H1 (cell line): ENCODE measurements around the gene CD99.

Source experiments
- CHD2 ChIP-seq: IDR thresholded peaks from 2 replicates; pipeline ENCODE4 v1.6.1; 2012; ENCODE audit warnings: low read length, improper control_type of control experiment
- CTCF ChIP-seq, 3 experiments: IDR thresholded peaks; 1 replicate in 2 of 3; 2 replicates in 1 of 3; pipeline versions ENCODE4 v1.5.1 to v1.6.1; 2011; ENCODE audit warnings: low read length in 3 of 3, mild to moderate bottlenecking in 3 of 3, inconsistent platforms in 2 of 3, low read depth in 1 of 3, moderate library complexity in 1 of 3; ENCODE audit not compliant: insufficient read depth in 1 of 3; ENCODE audit errors: control extremely low read depth in 1 of 3
- E2F6 ChIP-seq: IDR thresholded peaks from 2 replicates; pipeline ENCODE4 v1.6.1; 2012; ENCODE audit warnings: inconsistent platforms
- EP300 ChIP-seq, 2 experiments: IDR thresholded peaks; 1 replicate in 1 of 2; 2 replicates in 1 of 2; pipeline ENCODE4 v1.6.1; 2011 to 2012; ENCODE audit warnings: low read depth in 2 of 2, low read length in 2 of 2, mild to moderate bottlenecking in 2 of 2, borderline replicate concordance in 1 of 2, inconsistent platforms in 1 of 2, moderate library complexity in 1 of 2
- POLR2A ChIP-seq, 2 experiments: IDR thresholded peaks; 1 replicate in 1 of 2; 2 replicates in 1 of 2; pipeline ENCODE4 v1.6.1; 2011; ENCODE audit warnings: low read depth in 2 of 2, low read length in 2 of 2, mild to moderate bottlenecking in 2 of 2; ENCODE audit errors: control extremely low read depth in 1 of 2
- POLR2AphosphoS5 ChIP-seq: IDR thresholded peaks from 2 replicates; pipeline ENCODE4 v1.6.1; 2011; ENCODE audit warnings: low read depth, low read length

GRCh38 chrX:2676794-2677675, 14.1 kb upstream of the CD99 start:
- TF ChIP-seq CTCF (IDR thresholded peaks at IDR 0.05; ENCODE audit: control extremely low read depth in 1 of 3, insufficient read depth in 1 of 3, low read depth in 1 of 3, low read length in 3 of 3) (no peak), E2F6 (no peak), POLR2AphosphoS5 (no peak), EP300 (IDR thresholded peaks at IDR 0.05; ENCODE audit: borderline replicate concordance in 1 of 2, low read depth in 2 of 2, low read length in 2 of 2) (no peak), POLR2A (IDR thresholded peaks at IDR 0.05; ENCODE audit: control extremely low read depth in 1 of 2, low read depth in 2 of 2, low read length in 2 of 2) (no peak), CHD2 (no peak)
